ENCODE measurements around the gene CENPQ.

Gene CENPQ

DNA sequence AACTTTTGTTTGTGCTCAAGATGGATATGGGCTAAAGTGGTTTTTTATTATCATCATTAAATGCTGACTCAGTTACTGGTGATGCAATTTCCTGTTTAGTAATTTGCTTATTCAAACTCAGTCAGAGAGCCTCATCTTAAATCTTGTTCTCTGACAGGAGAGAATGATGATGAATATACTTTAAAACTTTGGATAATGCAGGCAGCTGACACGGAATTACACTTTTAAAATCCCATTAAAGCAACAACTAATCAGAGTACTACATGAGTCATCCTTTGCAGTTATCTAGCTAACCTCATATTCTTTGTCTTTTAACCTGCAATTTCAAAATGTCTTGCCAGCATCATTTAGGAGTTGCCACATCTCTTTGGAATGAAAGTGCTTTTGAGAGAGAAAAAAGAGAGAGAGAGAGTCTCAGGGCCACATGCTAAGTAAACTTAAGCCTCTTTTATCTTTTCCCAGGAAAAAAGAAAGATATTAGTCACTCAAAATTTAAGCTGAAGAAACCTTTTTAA is 78.1 kb downstream of the CENPQ start:
- DNase-seq: no peak

DNA sequence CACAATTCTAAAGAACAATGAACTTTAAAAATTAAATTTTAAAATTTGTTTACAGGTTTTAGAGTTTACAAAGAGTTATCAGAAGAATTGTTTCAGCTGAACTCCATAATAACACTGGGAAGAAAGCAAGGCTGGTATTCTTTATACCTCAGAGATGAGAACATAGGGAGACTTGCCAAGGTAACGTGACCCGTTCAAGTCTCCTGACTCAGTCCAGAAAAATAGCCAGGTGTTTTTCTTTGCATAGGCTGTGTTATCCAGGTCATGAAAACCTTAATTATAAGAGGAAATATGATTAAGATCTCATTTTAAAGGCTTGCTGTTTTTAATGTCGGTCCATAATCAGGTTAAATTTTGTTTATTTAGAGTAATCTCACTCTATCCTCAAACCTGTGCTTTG is 78.8 kb downstream of the CENPQ start:
- DNase-seq: no peak

Data from hypothalamus (tissue), 51 donors.